Smooth muscle cell (in vitro differentiated cells): ENCODE results near the gene GABRP. TPM values are rescaled to one million over a fixed set of nuclear protein-coding genes. Genes with fewer than 3 reads are reported as not detected.

Experiments
- DNase-seq: peaks from one replicate; lab custom pipeline; 2025; ENCODE audit not compliant: unreplicated experiment; lab: John Stamatoyannopoulos, UW
- H2AFZ ChIP-seq: fragments of 200-600 bp; sonication (generic); 2 replicates; pipeline ENCODE4 v1.6.0; 2016; ENCODE audit warnings: antibody characterized with exemption, low read depth, mild to moderate bottlenecking
- H3F3A ChIP-seq: fragments of 200-600 bp; sonication (generic); 2 replicates; pipeline ENCODE4 v1.6.0; 2017; ENCODE audit warnings: antibody characterized with exemption, low read depth
- H3K27ac ChIP-seq: fragments of 200-600 bp; sonication (generic); 2 replicates; pipeline ENCODE4 v1.5.1; 2016; ENCODE audit warnings: low read depth, mild to moderate bottlenecking
- H3K27me3 ChIP-seq: fragments of 200-600 bp; sonication (generic); 2 replicates; pipeline ENCODE4 v1.6.1; 2016; ENCODE audit warnings: low read depth, mild to moderate bottlenecking
- H3K36me3 ChIP-seq: fragments of 200-600 bp; sonication (generic); 2 replicates; pipeline ENCODE4 v1.5.1; 2016; ENCODE audit warnings: low read depth
- H3K4me1 ChIP-seq: fragments of 200-600 bp; sonication (generic); 2 replicates; pipeline ENCODE4 v1.5.1; 2016; ENCODE audit warnings: low read depth
- H3K4me2 ChIP-seq: fragments of 200-600 bp; sonication (generic); 2 replicates; pipeline ENCODE4 v1.6.0; 2016; ENCODE audit warnings: mild to moderate bottlenecking
- H3K4me3 ChIP-seq: fragments of 200-600 bp; sonication (generic); 2 replicates; pipeline ENCODE4 v1.5.1; 2016; ENCODE audit warnings: mild to moderate bottlenecking
- H3K79me2 ChIP-seq: fragments of 200-600 bp; sonication (generic); 2 replicates; pipeline ENCODE4 v1.6.0; 2016; ENCODE audit warnings: low read depth, mild to moderate bottlenecking
- H3K9ac ChIP-seq: fragments of 200-600 bp; sonication (generic); 2 replicates; pipeline ENCODE4 v1.6.0; 2016; ENCODE audit warnings: low read depth
- H3K9me3 ChIP-seq: fragments of 200-600 bp; sonication (generic); replicated peaks from 2 replicates; pipeline ENCODE4 v1.5.1; 2016; ENCODE audit warnings: low read depth
- H4K20me1 ChIP-seq: fragments of 200-600 bp; sonication (generic); 2 replicates; pipeline ENCODE4 v1.6.0; 2016; ENCODE audit warnings: low read depth
- WGBS: methylation state at CpG from one replicate; pipeline ENCODE4 v1.1.7; 2016; ENCODE audit warnings: low lambda C conversion rate; 5-methylcytosine and 5-hydroxymethylcytosine counted together
- polyA plus RNA-seq: library from polyadenylated mRNA; unstranded; fragments of >200 nt; fragmentation: Nextera tagmentation; extraction: Ambion mirVana; gene quantifications from 2 replicates; pipeline ENCODE4 v1.2.1, GENCODE V29; 2016
- total RNA-seq: library from RNA; depleted of rRNA; stranded (reverse); fragments of >200 nt; gene quantifications from 2 replicates; pipeline ENCODE4 v1.2.3, GENCODE V29; 2014
- TF ChIP-seq, protein P1 (sequence below): fragments of 200-600 bp; sonication (generic); IDR thresholded peaks from 2 replicates; pipeline ENCODE4 v1.5.1; 2017; ENCODE audit warnings: borderline replicate concordance, mild to moderate bottlenecking, antibody characterized with exemption; ENCODE audit not compliant: insufficient read depth, poor library complexity, severe bottlenecking

GABRP gene
- total and polyA plus RNA-seq, 2 experiments from 2014 or later = 4.1 to 52.8 TPM

DNA sequence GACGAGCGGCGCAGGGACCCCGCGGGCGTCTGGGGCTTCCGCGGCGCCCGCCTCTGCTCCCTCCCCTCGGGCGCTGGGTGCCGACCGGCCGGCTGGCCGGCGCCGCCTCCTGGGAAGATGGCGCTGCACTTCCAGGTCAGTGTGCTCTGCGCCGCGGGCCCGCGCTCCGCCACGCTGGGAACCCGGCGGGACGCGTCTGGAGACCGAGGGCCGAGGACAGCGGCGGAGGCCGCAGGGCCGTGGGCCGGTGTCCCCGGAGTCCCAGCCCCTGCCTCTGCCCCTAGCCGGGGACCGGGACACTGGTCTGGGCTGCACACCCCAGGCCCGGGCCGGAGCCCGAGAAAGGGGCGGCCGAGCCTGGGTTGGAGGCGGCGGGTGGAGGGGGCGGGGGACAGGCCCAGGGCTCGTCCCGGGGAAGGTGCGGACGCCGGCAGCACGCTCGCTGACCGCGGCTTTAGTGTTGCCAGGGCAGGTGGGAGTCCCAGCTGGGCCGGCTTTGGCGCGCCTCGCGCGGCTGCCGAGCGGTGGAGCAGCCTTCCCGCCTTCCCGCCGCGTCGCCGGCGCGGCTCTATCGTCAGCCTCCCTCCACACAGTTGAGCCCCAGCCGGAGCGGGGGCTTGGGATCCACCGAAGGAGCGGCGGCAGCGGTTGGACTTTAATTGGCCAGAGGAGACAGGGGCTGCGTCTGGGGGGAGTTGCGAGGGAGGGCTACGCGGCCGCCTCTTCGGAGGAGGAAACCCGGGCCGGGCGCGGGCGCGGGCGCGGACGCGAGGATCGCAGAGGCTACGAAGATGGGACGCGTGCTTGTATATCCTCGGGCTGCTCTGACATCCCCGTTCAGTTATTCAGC lies 78.6 kb downstream of the GABRP start, which contains the start of gene RANBP17:
RANBP17 (plus strand) TSS at position 102 of the 850 bp plus-strand sequence.
- DNase-seq = peak; percentile 50
- TF ChIP-seq, protein P1, sequence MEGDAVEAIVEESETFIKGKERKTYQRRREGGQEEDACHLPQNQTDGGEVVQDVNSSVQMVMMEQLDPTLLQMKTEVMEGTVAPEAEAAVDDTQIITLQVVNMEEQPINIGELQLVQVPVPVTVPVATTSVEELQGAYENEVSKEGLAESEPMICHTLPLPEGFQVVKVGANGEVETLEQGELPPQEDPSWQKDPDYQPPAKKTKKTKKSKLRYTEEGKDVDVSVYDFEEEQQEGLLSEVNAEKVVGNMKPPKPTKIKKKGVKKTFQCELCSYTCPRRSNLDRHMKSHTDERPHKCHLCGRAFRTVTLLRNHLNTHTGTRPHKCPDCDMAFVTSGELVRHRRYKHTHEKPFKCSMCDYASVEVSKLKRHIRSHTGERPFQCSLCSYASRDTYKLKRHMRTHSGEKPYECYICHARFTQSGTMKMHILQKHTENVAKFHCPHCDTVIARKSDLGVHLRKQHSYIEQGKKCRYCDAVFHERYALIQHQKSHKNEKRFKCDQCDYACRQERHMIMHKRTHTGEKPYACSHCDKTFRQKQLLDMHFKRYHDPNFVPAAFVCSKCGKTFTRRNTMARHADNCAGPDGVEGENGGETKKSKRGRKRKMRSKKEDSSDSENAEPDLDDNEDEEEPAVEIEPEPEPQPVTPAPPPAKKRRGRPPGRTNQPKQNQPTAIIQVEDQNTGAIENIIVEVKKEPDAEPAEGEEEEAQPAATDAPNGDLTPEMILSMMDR = no peak
- Histone ChIP-seq H3K36me3 (no peaks in the 10 kb centered on the region), H2AFZ (peak within 1 kb of the TSS; percentile 79), H4K20me1 (no peaks in the 10 kb centered on the region), H3K4me1 (peaks cover 8% of the 10 kb centered on the region), H3K4me2 (peak within 1 kb of the TSS; percentile 89), H3K9me3 (peaks cover 11% of the 10 kb centered on the region), H3K9ac (peak within 1 kb of the TSS; percentile 78), H3K79me2 (peaks cover 32% of the 10 kb centered on the region), H3K4me3 (peak within 1 kb of the TSS; percentile 78), H3K27me3 (no peaks in the 10 kb centered on the region), H3F3A (peaks cover 5% of the 10 kb centered on the region), H3K27ac (peak within 1 kb of the TSS; percentile 72)
- WGBS = 2% methylated on average over 82 of the region's 102 CpGs

DNA sequence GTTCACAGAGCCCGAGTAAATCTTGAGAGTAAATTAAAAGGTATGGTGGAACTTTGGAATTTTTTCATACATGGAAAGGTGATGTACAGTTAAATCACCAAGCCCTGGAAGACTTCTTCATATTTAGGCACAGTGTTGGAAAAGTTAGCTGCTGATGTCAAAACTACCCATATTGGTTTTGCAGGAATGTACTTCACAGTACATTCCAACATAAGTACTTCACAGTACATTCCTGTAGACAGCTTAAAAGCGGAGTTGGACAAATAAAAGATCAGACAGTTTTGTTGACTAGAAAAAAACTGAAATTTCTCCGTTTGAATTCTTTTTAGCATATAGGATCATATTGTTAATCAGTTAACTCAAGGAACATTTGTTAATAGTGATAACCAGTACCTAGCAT lies 80.1 kb downstream of the GABRP start:
- Histone ChIP-seq H3K9me3 (peaks cover 11% of the 10 kb centered on the region), H3K4me2 (peak overlapping the region; percentile 89)
- no peak for DNase-seq

More for the DNA sequence above, 80.1 kb downstream of the GABRP start:
- 32% methylated on average over 3 of the region's 3 CpGs for WGBS
- Histone ChIP-seq H3K79me2 (peaks cover 47% of the 10 kb centered on the region), H3K36me3 (no peaks in the 10 kb centered on the region), H3K4me3 (peak overlapping the region; percentile 78), H3K9ac (peak overlapping the region; percentile 78), H3K27me3 (no peaks in the 10 kb centered on the region), H3K4me1 (peaks cover 8% of the 10 kb centered on the region), H3F3A (peaks cover 5% of the 10 kb centered on the region), H4K20me1 (peaks cover 12% of the 10 kb centered on the region), H3K27ac (peak overlapping the region; percentile 72), H2AFZ (no peak overlapping the region)
- TF ChIP-seq, protein P1 = no peak

Other genes with a start within 250 kb of the GABRP start
- 42.6 and 95.5 TPM in 2 replicates for gene RANBP17, start 78.3 kb downstream of the GABRP start, total RNA-seq
- 13.0 and 20.4 TPM in 2 replicates for gene RANBP17, start 78.3 kb downstream of the GABRP start, polyA plus RNA-seq